HepG2 (cell line): ENCODE measurements around the gene SLC39A10. TPM values are rescaled to one million over a fixed set of nuclear protein-coding genes. Genes with fewer than 3 reads are reported as not detected.
A peak's percentile ranks its signal among the peaks of the same experiment; 100 is the strongest.

Experiments
- ATAC-seq: fragments of 200-7000 bp; cut with Tn5 transposase; 3 replicates; pipeline ENCODE4 v1.9.1; 2020; ENCODE audit warnings: mild to moderate bottlenecking, moderate library complexity
- BruUV-seq: library from RNA; stranded (reverse); fragments of 400-500 nt; replicated peaks from 2 replicates; lab custom pipeline; 2021; lab: Mats Ljungman, UMichigan
- CTCF ChIA-PET: fragments of 300-600 bp; formaldehyde crosslinking; extraction: SDS; loops from one replicate; lab custom pipeline; 2021; ENCODE audit warnings: low total read pairs, inconsistent platforms, low intra/inter-chr PET ratio; lab: Yijun Ruan, JAX
- POLR2A ChIA-PET: fragments of 350-600 bp; sonication (Branson Sonifier 250); formaldehyde crosslinking; loops from one replicate; lab custom pipeline; 2020; ENCODE audit warnings: antibody characterized with exemption, inconsistent platforms; lab: Yijun Ruan, JAX
- DNase-seq: peaks from one replicate; pipeline ENCODE4 v3.0.0-alpha.2; 2015; ENCODE audit warnings: low spot score
- FAIRE-seq: peaks from 3 replicates; lab custom pipeline; 2011; peaks lifted over from hg19 to GRCh38; lab: Jason Lieb, UNC
- H2AFZ ChIP-seq: one replicate; pipeline ENCODE4 v1.6.1; 2011; ENCODE audit warnings: low read length, inconsistent platforms
- H3K27ac ChIP-seq: fragments of 300-600 bp; 3 replicates; pipeline ENCODE4 v1.8.0; 2011; ENCODE audit warnings: mixed run types, mild to moderate bottlenecking, mixed read lengths, low read length, inconsistent platforms; ENCODE audit not compliant: insufficient read depth; ENCODE audit errors: extremely low read length
- H3K27me3 ChIP-seq, 2 experiments: fragments of 200-600 bp in 1 of 2; 2 replicates in 1 of 2; 3 replicates in 1 of 2; pipeline versions ENCODE4 v1.6.0 to v1.8.0; 2011; ENCODE audit warnings: low read length in 2 of 2, mild to moderate bottlenecking in 2 of 2, moderate library complexity in 2 of 2, inconsistent platforms in 1 of 2; ENCODE audit not compliant: insufficient read depth in 2 of 2, control insufficient read depth in 1 of 2
- H3K36me3 ChIP-seq, 2 experiments: fragments of 200-600 bp in 1 of 2; replicated peaks in 1 of 2; 2 replicates in 1 of 2; 3 replicates in 1 of 2; pipeline versions ENCODE4 v1.5.1 to v1.8.0; 2011; ENCODE audit warnings: low read length in 2 of 2, inconsistent platforms in 1 of 2; ENCODE audit not compliant: insufficient read depth in 2 of 2, control insufficient read depth in 1 of 2
- H3K4me1 ChIP-seq: 2 replicates; pipeline ENCODE4 v1.5.1; 2012; ENCODE audit warnings: low read length, inconsistent platforms; ENCODE audit not compliant: insufficient read depth
- H3K4me2 ChIP-seq: 2 replicates; pipeline ENCODE4 v1.6.0; 2011; ENCODE audit warnings: low read depth, low read length, inconsistent platforms
- H3K4me3 ChIP-seq, 3 experiments: fragments of 200-600 bp in 1 of 3; sonication (generic), shearing (Covaris generic) in 1 of 3; replicated peaks in 1 of 3; 2 replicates each; pipeline ENCODE4 v1.5.1; 2011 to 2016; ENCODE audit warnings: low read length in 3 of 3, inconsistent platforms in 2 of 3, low read depth in 2 of 3, mild to moderate bottlenecking in 2 of 3, control low read depth in 1 of 3, mixed read lengths in 1 of 3; ENCODE audit not compliant: insufficient read depth in 1 of 3
- H3K79me2 ChIP-seq: one replicate; pipeline ENCODE4 v1.6.1; 2011; ENCODE audit warnings: low read length, inconsistent platforms; ENCODE audit not compliant: insufficient read depth
- H3K9ac ChIP-seq: 2 replicates; pipeline ENCODE4 v1.6.0; 2011; ENCODE audit warnings: mild to moderate bottlenecking, low read depth, low read length, inconsistent platforms; ENCODE audit not compliant: insufficient read depth
- H3K9me3 ChIP-seq: 2 replicates; pipeline ENCODE4 v1.5.1; 2012; ENCODE audit warnings: mild to moderate bottlenecking, low read length
- H4K20me1 ChIP-seq: 2 replicates; pipeline ENCODE4 v1.6.0; 2011; ENCODE audit warnings: inconsistent platforms, mild to moderate bottlenecking, low read length, moderate library complexity; ENCODE audit not compliant: insufficient read depth
- BORCS8-MEF2B ChIP-seq: sonication (generic); formaldehyde crosslinking; IDR thresholded peaks from 2 replicates; pipeline ENCODE4 v1.8.0; 2022; ENCODE audit warnings: mild to moderate bottlenecking, missing genetic modification reagents
- CBX1 ChIP-seq: IDR thresholded peaks from one replicate; pipeline ENCODE4 v1.6.1; 2016; ENCODE audit warnings: antibody characterized with exemption, low read depth
- CREBL2 ChIP-seq: sonication (generic); formaldehyde crosslinking; IDR thresholded peaks from 2 replicates; pipeline ENCODE4 v1.8.1; 2023; ENCODE audit warnings: missing genetic modification reagents, mild to moderate bottlenecking, borderline replicate concordance
- E2F2 ChIP-seq: sonication (generic); formaldehyde crosslinking; IDR thresholded peaks from 2 replicates; pipeline ENCODE4 v1.4.0; 2020; ENCODE audit warnings: missing genetic modification reagents, borderline replicate concordance
- GLI4 ChIP-seq: sonication (generic); formaldehyde crosslinking; IDR thresholded peaks from 2 replicates; pipeline ENCODE4 v1.5.1; 2020; ENCODE audit warnings: missing genetic modification reagents, mild to moderate bottlenecking, moderate library complexity, borderline replicate concordance
- GTF3A ChIP-seq: sonication (generic); formaldehyde crosslinking; conservative IDR thresholded peaks from 2 replicates; pipeline ENCODE4 v1.4.0; 2020; ENCODE audit warnings: mild to moderate bottlenecking, missing genetic modification reagents
- IKZF1 ChIP-seq: fragments of 450-650 bp; IDR thresholded peaks from 2 replicates; pipeline ENCODE4 v1.7.1; 2016
- MAFF ChIP-seq: IDR thresholded peaks from 2 replicates; pipeline ENCODE4 v1.6.1; 2011; ENCODE audit warnings: low read depth, low read length, improper control_type of control experiment
- MAFK ChIP-seq, 2 experiments: IDR thresholded peaks in 1 of 2; conservative IDR thresholded peaks in 1 of 2; 2 replicates each; pipeline ENCODE4 v1.6.1; 2011; ENCODE audit warnings: improper control_type of control experiment in 2 of 2, low read length in 2 of 2
- MEIS2 ChIP-seq: sonication (generic); formaldehyde crosslinking; IDR thresholded peaks from 2 replicates; pipeline ENCODE4 v1.9.0; 2021; ENCODE audit warnings: mild to moderate bottlenecking, missing genetic modification reagents
- ZBTB37 ChIP-seq: sonication (generic); formaldehyde crosslinking; IDR thresholded peaks from 2 replicates; pipeline ENCODE4 v1.4.0; 2020; ENCODE audit warnings: mild to moderate bottlenecking, missing genetic modification reagents
- ZFP41 ChIP-seq: sonication (generic); formaldehyde crosslinking; IDR thresholded peaks from 2 replicates; pipeline ENCODE4 v1.4.0; 2020; ENCODE audit warnings: mild to moderate bottlenecking, missing genetic modification reagents, borderline replicate concordance
- ZNF225 ChIP-seq: sonication (generic); formaldehyde crosslinking; IDR thresholded peaks from 2 replicates; pipeline ENCODE4 v1.4.0; 2020; ENCODE audit warnings: mild to moderate bottlenecking, missing genetic modification reagents
- WGBS: methylation state at CpG from one replicate; pipeline ENCODE4 v1.1.6; 2017; ENCODE audit warnings: low lambda C conversion rate; 5-methylcytosine and 5-hydroxymethylcytosine counted together
- in situ Hi-C: cut with HindIII; loops from 2 replicates; pipeline ENCODE4 v1.10.0; 2017; ENCODE audit warnings: low pct_unique_long_range_greater_than_20kb; ENCODE audit not compliant: extremely low pct_ligation_motif_present
- intact Hi-C: fragments of 100-400 bp; cut with micrococcal nuclease; formaldehyde crosslinking; loops from one replicate; pipeline ENCODE4 v1.10.0; 2022; ENCODE audit not compliant: unreplicated experiment
- polyA plus RNA-seq, 8 experiments: library from polyadenylated mRNA; depleted of rRNA in 3 of 8; stranded (reverse) in 7 of 8; unstranded in 1 of 8; fragments of >200 nt; fragmentation: Illumina TruSeq in 4 of 8; extraction: Trizol in 4 of 8; gene quantifications; 2 replicates each; pipeline versions ENCODE4 v1.2.1 to v1.2.3, GENCODE V29; 2011 to 2016; ENCODE audit warnings: low read depth in 4 of 8, missing spikeins in 1 of 8, mixed read lengths in 1 of 8; ENCODE audit not compliant: insufficient read depth in 1 of 8
- total RNA-seq, 5 experiments: library from RNA; depleted of rRNA; stranded (reverse); fragments of >200 nt; fragmentation: Illumina TruSeq; extraction: Trizol; gene quantifications; 2 replicates each; pipeline ENCODE4 v1.2.3, GENCODE V29; 2016; ENCODE audit warnings: low read depth in 1 of 5

SLC39A10 gene
- total and polyA plus RNA-seq, 2 of the 13 experiments (the other 11 are each of a cell fraction or from before 2014, with no cell fraction given), result 13.2 to 21.0 TPM

GRCh38 chr2:195626507-195626906, 30.5 kb upstream of the SLC39A10 start (continued):
- TF ChIP-seq E2F2 (CRISPR knock-in tag) (no peak), IKZF1 (no peak), ZNF225 (CRISPR knock-in tag) (no peak), CBX1 (no peak), ZFP41 (CRISPR knock-in tag) (no peak), CREBL2 (CRISPR knock-in tag) (no peak), GTF3A (CRISPR knock-in tag) (no peak), MEIS2 (no peak), BORCS8-MEF2B (CRISPR knock-in tag) (no peak), ZBTB37 (CRISPR knock-in tag) (no peak)

GRCh38 chr2:195628666-195629065, 28.4 kb upstream of the SLC39A10 start:
- Histone ChIP-seq H3K27me3 (peaks cover 0 to 13% of the 10 kb centered on the region in 2 experiments; a peak in 2 of 5 replicates), H4K20me1 (no peaks in the 10 kb centered on the region), H3K4me3 (no peak overlapping the region), H3K4me2 (no peak overlapping the region), H3K27ac (no peak overlapping the region), H3K9me3 (no peaks in the 10 kb centered on the region), H3K36me3 (no peaks in the 10 kb centered on the region), H2AFZ (no peak overlapping the region), H3K9ac (no peak overlapping the region), H3K4me1 (no peaks in the 10 kb centered on the region), H3K79me2 (no peaks in the 10 kb centered on the region)
- DNase-seq, result no peak
- FAIRE-seq, result no peak
- TF ChIP-seq MAFK (conservative IDR thresholded peaks at IDR 0.05 in 1 of 2, IDR thresholded peaks at IDR 0.05 in 1 of 2; ENCODE audit: low read length in 2 of 2) (peak; percentile 47 to 50; a peak in 2 of 4 replicates), GLI4 (no peak), MAFF (peak; percentile 20; the same call in 1 of the 2 replicates)
- intact Hi-C loops (no loop called here), in situ Hi-C loops (no loop called here)
- WGBS, result 30% methylated on average over 1 of the region's 1 CpG
- no peak for ATAC-seq
- ChIA-PET POLR2A (interaction anchor here (1.4 kb wide), 1 partner anchor 28 kb away, joined by 4 read pairs; the partner anchor contains the start of gene SLC39A10), CTCF (no interaction called here)
- no TSS peak for BruUV-seq
